Measurements from ENCODE around the gene ATAD1. TPM values are rescaled to one million over a fixed set of nuclear protein-coding genes. Genes with fewer than 3 reads are reported as not detected.
A peak's percentile ranks its signal among the peaks of the same experiment; 100 is the strongest.
"Not testable (repeated sequence)": the region's sequence is repeated elsewhere in the genome, so short reads cannot be mapped to it uniquely, and the experiment has no call there.

ATAD1 gene
- total and polyA plus RNA-seq, 2 donors, result 30.7 to 60.6 TPM

DNA sequence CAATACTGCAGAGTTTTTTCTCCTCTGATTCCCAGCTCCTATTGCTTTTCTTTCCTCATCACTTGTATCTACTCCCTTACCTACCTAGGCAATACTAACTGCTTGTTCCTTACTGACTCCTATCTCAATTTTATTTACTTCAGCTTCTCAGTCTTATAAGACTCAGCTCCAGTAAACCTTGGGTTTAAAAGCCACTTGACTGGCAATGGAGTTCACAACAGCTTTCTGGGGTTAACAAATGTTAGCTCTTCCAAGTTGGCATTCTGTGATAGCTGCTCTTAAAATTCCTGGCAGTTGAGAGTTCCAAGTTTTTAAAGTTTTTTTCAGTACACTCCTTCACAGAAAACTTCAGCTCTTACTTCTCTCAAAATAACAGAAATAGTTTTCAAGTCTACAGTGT, 14.2 kb downstream of the ATAD1 start:
- DNase-seq (ENCODE audit: extremely low spot score), result no peak
- no peak overlapping the region for H3K27ac ChIP-seq (ENCODE audit: low read depth)
- no peaks in the 10 kb centered on the region for H3K4me1 ChIP-seq (ENCODE audit: insufficient read depth)
- no peak overlapping the region for H3K4me3 ChIP-seq (ENCODE audit: low read depth, low read length)
- H3K36me3 ChIP-seq (ENCODE audit: insufficient read depth), result no peaks in the 10 kb centered on the region

DNA sequence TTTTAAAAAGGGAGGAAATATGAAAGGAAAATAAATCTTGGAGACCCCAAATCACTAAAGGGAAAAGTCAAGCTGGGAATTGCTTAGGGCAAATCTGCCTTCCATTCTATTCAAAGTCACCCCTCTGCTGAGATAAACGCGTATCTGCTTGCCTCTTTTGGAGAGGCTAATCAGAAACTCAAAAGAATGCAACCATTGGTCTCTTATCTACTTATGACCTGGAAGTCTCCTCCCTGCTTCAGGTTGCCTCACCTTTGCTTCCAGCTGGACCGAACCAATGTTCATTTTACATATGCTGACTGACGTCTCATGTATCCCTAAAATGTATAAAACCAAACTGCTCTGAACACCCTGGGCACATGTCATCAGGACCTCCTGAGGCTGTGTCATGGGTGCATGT, 14.7 kb downstream of the ATAD1 start:
- 98% methylated on average over 4 of the region's 4 CpGs for WGBS
- Histone ChIP-seq H3K36me3 (ENCODE audit: insufficient read depth) (no peaks in the 10 kb centered on the region), H3K4me1 (ENCODE audit: insufficient read depth) (no peaks in the 10 kb centered on the region), H3K27ac (ENCODE audit: low read depth) (no peak overlapping the region), H3K4me3 (ENCODE audit: low read depth, low read length) (no peak overlapping the region)
- no peak for DNase-seq (ENCODE audit: extremely low spot score)

DNA sequence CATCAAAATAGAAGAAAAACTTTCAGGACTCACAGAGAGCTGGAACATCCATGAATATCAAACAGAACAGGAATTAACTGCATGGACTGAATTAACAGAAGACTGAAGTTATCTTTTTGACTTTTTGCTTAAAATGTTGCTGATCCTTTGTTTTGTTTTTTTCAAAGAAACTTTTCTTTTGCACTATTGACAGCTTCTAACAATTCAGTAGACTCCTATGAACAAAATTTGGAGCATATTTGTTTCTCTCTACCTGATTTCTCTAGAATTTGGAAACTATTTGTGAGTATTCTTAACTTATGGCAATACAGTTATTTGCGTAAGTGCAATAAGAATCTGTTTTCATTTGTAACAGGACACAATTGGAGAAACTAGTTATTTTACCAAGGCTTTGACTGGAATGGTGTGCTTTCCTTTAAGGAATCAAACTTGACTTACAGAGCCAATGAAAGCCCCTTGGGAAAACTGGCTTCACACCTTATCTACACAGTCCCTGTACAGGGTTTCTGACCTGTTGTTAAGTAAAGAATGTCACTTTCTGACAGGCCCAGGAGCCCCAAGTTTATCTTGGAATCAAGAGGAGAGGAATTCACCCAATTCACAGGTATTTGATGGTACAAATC, 16.1 kb downstream of the ATAD1 start:
- WGBS, result 100% methylated on average over 1 of the region's 1 CpG
- H3K27ac ChIP-seq (ENCODE audit: low read depth); H3K4me1 ChIP-seq (ENCODE audit: insufficient read depth); DNase-seq (ENCODE audit: extremely low spot score); H3K4me3 ChIP-seq (ENCODE audit: low read depth, low read length); H3K36me3 ChIP-seq (ENCODE audit: insufficient read depth): not testable (repeated sequence)

DNA sequence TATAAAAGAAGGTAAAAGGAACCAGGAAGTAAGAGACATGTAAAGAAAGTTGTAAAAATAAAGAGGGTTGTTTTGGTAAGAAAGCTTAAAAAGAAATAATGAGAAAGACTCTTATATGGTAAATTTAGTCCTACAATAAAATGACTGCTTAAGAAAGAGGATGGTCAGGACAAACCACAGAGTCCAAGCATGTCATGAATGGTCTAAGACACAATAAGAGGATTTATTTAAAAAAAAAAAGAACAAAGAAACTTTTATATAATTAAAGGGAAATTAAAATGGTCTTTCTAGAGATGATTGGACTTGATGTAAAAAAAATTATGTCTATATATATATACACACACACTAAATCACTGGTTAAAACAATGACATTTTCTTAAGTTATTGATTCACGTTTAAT, 18.2 kb downstream of the ATAD1 start:
- WGBS, result 96% methylated on average over 1 of the region's 1 CpG
- Histone ChIP-seq H3K4me1 (ENCODE audit: insufficient read depth) (no peaks in the 10 kb centered on the region), H3K4me3 (ENCODE audit: low read depth, low read length) (no peak overlapping the region), H3K36me3 (ENCODE audit: insufficient read depth) (no peaks in the 10 kb centered on the region), H3K27ac (ENCODE audit: low read depth) (no peak overlapping the region)
- DNase-seq (ENCODE audit: extremely low spot score), result no peak

DNA sequence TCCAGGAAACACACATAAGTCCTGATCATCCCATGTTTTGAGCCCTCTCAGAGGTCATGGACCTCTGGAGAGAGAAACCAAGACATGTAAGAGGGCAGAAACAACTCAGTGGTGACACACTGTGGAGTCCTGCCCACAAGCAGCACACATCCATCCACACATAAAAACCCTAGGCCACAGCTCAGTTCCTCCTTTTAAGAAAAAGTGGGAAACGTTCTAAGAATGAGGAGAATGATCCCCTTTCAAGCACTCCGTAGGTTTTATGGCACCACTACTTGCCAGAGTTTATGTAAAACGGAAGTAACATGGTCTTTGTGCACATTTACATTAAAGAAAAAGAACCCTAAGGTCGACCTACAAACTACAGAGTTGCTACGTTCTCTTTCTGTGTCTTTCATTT, 19.9 kb downstream of the ATAD1 start:
- H3K4me1 ChIP-seq (ENCODE audit: insufficient read depth), result no peaks in the 10 kb centered on the region
- H3K4me3 ChIP-seq (ENCODE audit: low read depth, low read length), result no peak overlapping the region
- H3K36me3 ChIP-seq (ENCODE audit: insufficient read depth), result no peaks in the 10 kb centered on the region
- 88% methylated on average over 5 of the region's 5 CpGs for WGBS
- H3K27ac ChIP-seq (ENCODE audit: low read depth), result no peak overlapping the region
- DNase-seq (ENCODE audit: extremely low spot score), result no peak

DNA sequence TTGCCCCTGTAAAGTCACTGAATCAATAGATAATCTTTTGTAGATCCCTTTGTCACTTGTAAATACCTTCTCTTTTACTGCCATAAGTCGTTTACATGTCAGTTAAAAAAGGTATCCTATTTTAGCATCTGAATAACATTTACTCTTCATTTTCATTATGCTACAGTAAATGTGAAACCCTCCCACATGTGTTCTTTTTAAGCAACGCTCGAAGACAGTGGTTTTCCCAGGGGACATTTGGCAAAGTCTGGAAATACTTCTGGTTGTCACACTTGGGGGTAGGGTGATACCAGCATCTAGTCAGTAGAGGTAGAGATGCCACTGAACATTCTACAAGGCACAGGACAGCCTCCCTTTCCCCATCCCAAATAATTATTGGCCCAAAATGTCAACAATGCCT, 23.7 kb downstream of the ATAD1 start:
- no peak for DNase-seq (ENCODE audit: extremely low spot score)
- WGBS, result 67% methylated on average over 3 of the region's 3 CpGs
- Histone ChIP-seq H3K36me3 (ENCODE audit: insufficient read depth) (no peaks in the 10 kb centered on the region), H3K27ac (ENCODE audit: low read depth) (no peak overlapping the region), H3K4me1 (ENCODE audit: insufficient read depth) (no peaks in the 10 kb centered on the region), H3K4me3 (ENCODE audit: low read depth, low read length) (no peak overlapping the region)

DNA sequence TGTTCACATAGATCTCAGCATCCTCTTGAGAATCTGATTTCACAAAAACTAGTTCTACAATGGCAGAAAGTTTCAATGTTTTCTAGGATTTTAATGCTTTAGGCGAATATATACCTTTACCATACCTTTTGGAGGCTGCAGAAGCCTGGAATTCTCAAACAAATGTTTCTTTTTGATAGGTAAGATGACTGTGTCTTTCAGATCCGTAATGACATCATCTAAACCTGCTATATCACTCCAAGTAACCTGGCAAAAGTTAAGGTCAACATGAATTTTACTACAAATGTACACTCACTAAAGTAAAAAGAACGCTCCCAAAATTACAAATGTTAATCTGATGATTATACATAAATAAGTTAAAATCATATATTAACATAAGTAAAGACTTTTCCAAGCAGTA, 27.8 kb downstream of the ATAD1 start:
- 97% methylated on average over 3 of the region's 3 CpGs for WGBS
- Histone ChIP-seq H3K27ac (ENCODE audit: low read depth) (no peak overlapping the region), H3K4me3 (ENCODE audit: low read depth, low read length) (no peak overlapping the region), H3K36me3 (ENCODE audit: insufficient read depth) (no peaks in the 10 kb centered on the region), H3K4me1 (ENCODE audit: insufficient read depth) (no peaks in the 10 kb centered on the region)
- no peak for DNase-seq (ENCODE audit: extremely low spot score)

DNA sequence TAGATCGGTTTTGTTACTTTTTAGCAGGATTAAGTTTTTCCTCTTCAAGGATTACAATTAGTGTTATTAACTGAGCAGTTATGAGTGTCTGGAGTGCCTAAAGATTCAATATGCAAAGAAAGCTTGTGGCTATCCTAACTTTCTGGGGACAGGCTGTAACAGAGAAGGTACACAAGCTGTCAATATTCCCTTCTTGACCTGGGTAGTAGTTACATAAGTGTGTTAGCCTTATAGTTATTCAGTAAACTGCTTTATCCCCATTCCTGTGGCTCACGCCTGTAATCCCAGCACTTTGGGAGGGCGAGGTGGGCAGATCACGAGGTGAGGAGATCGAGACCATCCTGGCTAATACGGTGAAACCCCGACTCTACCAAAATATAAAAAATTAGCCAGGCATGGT, 31.6 kb downstream of the ATAD1 start:
- Histone ChIP-seq H3K36me3 (ENCODE audit: insufficient read depth) (peaks cover 2% of the 10 kb centered on the region), H3K27ac (ENCODE audit: low read depth) (no peak overlapping the region), H3K4me1 (ENCODE audit: insufficient read depth) (no peaks in the 10 kb centered on the region), H3K4me3 (ENCODE audit: low read depth, low read length) (no peak overlapping the region)
- no peak for DNase-seq (ENCODE audit: extremely low spot score)
- 95% methylated on average over 7 of the region's 7 CpGs for WGBS

DNA sequence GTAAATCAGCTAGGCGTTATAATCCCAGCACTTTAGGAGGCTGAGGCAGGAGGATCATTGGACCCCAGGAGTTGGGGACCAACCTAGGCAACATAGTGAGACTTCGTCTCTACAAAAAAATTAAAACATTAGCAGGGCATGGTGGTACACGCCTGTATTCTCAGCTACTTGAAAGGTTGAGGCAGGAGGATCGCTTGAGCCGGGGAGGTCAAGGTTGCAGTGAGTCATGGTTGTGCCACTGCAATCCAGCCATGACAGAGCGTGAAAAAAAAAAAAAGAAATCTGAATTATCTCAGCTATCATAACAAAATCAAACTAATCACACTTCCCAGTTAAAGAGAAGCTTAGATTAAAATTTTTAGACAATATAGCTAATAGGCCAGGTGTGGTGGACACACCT, 35.3 kb downstream of the ATAD1 start:
- Histone ChIP-seq H3K4me3 (ENCODE audit: low read depth, low read length) (no peak overlapping the region), H3K36me3 (ENCODE audit: insufficient read depth) (peaks cover 2% of the 10 kb centered on the region), H3K4me1 (ENCODE audit: insufficient read depth) (no peaks in the 10 kb centered on the region), H3K27ac (ENCODE audit: low read depth) (no peak overlapping the region)
- 98% methylated on average over 6 of the region's 6 CpGs for whole genome bisulfite sequencing
- no peak for DNase-seq (ENCODE audit: extremely low spot score)

DNA sequence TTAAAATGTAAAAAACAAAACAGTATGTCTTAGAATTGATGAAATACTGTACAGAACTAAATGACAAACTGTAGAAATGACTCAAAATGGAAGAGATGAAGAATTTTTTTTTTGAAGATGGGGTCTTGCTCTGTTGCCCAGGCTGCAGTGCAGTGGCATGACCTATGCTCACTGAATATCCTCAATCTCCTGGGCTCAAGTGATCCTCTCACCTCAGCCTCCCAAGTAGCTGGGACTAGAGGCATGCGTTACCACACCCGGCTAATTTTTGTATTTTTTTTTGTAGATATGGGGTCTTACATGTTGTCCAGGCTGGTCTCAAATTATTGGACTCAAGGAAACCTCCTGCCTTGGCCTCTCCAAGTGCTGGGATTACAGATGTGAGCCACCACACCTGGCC, 36.5 kb downstream of the ATAD1 start:
- 98% methylated on average over 2 of the region's 2 CpGs for WGBS
- Histone ChIP-seq H3K4me3 (ENCODE audit: low read depth, low read length) (no peak overlapping the region), H3K27ac (ENCODE audit: low read depth) (no peak overlapping the region), H3K36me3 (ENCODE audit: insufficient read depth) (peaks cover 2% of the 10 kb centered on the region), H3K4me1 (ENCODE audit: insufficient read depth) (no peaks in the 10 kb centered on the region)
- no peak for DNase-seq (ENCODE audit: extremely low spot score)

DNA sequence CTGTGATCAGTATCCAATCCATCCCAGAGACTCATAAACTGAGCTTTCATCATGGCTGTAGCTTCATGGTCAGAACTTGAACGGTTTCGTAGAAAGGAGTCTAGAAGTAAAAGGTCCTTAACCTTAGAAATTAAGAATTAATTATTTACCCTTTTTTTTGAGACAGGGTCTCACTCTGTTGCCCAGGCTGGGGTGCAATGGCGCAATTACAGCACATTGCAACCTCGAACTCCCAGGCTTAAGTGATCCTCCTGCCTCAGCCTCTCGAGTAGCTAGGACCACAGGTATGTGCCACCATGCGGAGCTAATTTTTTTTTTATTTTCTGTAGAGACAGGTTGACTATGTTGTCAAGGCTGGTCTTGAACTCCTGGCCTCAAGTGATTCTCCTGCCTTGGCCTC, 41.7 kb downstream of the ATAD1 start:
- WGBS, result 92% methylated on average over 6 of the region's 6 CpGs
- no peaks in the 10 kb centered on the region for H3K4me1 ChIP-seq (ENCODE audit: insufficient read depth)
- no peak overlapping the region for H3K4me3 ChIP-seq (ENCODE audit: low read depth, low read length)
- DNase-seq (ENCODE audit: extremely low spot score), result no peak
- H3K36me3 ChIP-seq (ENCODE audit: insufficient read depth), result no peaks in the 10 kb centered on the region
- H3K27ac ChIP-seq (ENCODE audit: low read depth), result no peak overlapping the region

DNA sequence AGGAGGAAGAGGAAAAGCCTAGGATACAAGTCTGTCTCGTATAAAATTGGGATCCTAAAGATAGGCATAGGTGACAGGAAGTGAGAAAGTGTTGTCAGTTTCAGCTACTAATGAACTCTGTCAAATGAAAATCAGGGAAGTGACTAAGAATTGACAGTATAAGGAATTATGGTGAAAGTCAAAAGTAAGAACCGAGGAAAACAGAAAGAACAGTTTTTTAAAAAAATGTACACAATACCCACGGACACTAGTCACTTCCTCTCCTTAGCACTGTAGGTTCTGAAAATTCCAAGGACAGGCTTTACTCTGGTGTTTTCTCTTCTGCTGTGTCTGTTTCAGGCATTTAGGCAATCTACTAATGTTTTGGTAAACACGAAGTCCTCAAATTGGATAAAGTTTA, 42.3 kb downstream of the ATAD1 start:
- Histone ChIP-seq H3K36me3 (ENCODE audit: insufficient read depth) (no peaks in the 10 kb centered on the region), H3K27ac (ENCODE audit: low read depth) (peak overlapping the region; percentile 38), H3K4me3 (ENCODE audit: low read depth, low read length) (no peak overlapping the region), H3K4me1 (ENCODE audit: insufficient read depth) (no peaks in the 10 kb centered on the region)
- DNase-seq (ENCODE audit: extremely low spot score), result no peak
- 50% methylated on average over 4 of the region's 4 CpGs for WGBS

DNA sequence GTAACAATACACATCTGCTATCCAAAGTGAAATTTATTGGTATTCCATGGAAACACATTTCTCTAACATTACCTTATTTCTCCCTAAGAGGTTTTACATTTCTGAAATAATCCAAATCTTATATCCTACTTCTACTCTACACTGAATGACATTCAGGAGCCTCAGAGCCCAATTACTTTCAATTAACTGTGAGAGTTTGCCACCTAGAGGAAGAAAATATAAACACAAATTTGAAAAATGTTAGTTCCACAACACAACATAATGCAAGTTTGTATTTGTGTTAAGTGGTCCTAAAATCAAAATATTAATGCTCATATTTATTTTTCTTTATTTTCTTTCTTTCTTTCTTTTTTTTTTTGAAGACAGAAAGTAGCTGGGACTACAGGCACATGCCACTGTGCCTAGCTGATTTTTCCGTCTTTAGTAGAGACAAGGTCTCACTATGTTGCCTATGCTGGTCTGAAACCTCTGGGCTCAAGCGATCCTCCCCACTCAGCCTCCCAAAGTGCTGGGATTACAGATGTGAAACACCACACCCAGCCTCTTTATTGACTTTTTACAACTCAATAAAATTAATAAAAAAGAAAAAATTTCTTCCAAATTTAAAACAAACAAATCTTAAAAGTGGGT, 46.0 kb downstream of the ATAD1 start:
- Histone ChIP-seq H3K27ac (ENCODE audit: low read depth) (no peak overlapping the region), H3K4me3 (ENCODE audit: low read depth, low read length) (no peak overlapping the region), H3K36me3 (ENCODE audit: insufficient read depth) (no peaks in the 10 kb centered on the region), H3K4me1 (ENCODE audit: insufficient read depth) (no peaks in the 10 kb centered on the region)
- DNase-seq (ENCODE audit: extremely low spot score), result no peak
- WGBS, result 93% methylated on average over 2 of the region's 2 CpGs

DNA sequence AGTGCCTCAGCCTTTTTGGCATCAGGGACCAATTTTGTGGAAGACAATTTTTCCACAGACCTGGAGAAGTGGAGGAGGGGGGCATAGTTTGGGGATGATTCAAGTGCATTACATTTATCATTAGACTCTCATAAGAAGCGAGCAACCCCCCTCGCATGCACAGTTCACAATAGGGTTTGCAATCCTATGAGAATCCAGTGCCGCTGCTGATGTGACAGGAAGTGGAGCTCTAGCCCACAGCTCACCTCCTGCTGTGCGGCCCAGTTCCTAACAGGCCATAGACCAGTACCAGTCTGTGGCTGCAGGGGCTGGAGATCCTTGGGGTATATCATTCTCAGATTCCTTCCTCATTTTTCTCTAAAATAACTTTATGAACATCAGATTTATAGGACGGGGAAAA, 50.8 kb downstream of the ATAD1 start:
- H3K36me3 ChIP-seq (ENCODE audit: insufficient read depth), result no peaks in the 10 kb centered on the region
- no peaks in the 10 kb centered on the region for H3K4me1 ChIP-seq (ENCODE audit: insufficient read depth)
- DNase-seq (ENCODE audit: extremely low spot score), result no peak
- no peak overlapping the region for H3K4me3 ChIP-seq (ENCODE audit: low read depth, low read length)
- no peak overlapping the region for H3K27ac ChIP-seq (ENCODE audit: low read depth)
- WGBS, result 93% methylated on average over 5 of the region's 5 CpGs

All from urinary bladder (tissue), 4 donors.